Measurements from ENCODE around the gene TMEM123.
A peak's percentile ranks its signal among the peaks of the same experiment; 100 is the strongest.

TMEM123 gene

GRCh38 chr11:102465696-102466095, 13.1 kb upstream of the TMEM123 start:
- H3K9ac ChIP-seq (ENCODE audit: low read length): no peak overlapping the region
- H3K79me1 ChIP-seq (ENCODE audit: low read length): no peaks in the 10 kb centered on the region
- no peak overlapping the region for H3K56ac ChIP-seq (ENCODE audit: low read length)
- H3K79me2 ChIP-seq (ENCODE audit: control insufficient read depth, insufficient read depth, low read length): no peaks in the 10 kb centered on the region
- no peak overlapping the region for H2BK15ac ChIP-seq (replicated peaks; ENCODE audit: low read depth)
- H3K4ac ChIP-seq (ENCODE audit: low read depth, low read length): no peak overlapping the region
- H3K4me2 ChIP-seq (ENCODE audit: low read length): no peak overlapping the region
- no peaks in the 10 kb centered on the region for H3K36me3 ChIP-seq (ENCODE audit: control insufficient read depth, insufficient read depth, low read length)
- H4K5ac ChIP-seq (ENCODE audit: low read length): no peak overlapping the region
- no peak overlapping the region for H3K27ac ChIP-seq (ENCODE audit: low read depth, low read length)
- DNase-seq: no peak
- H3K23ac ChIP-seq (ENCODE audit: low read length): no peak overlapping the region
- H4K8ac ChIP-seq (ENCODE audit: low read depth, low read length): no peak overlapping the region
- H2BK120ac ChIP-seq (ENCODE audit: low read depth, low read length): no peak overlapping the region
- no peaks in the 10 kb centered on the region for H3K4me1 ChIP-seq (ENCODE audit: control insufficient read depth, low read depth, low read length)
- no CpG with 5 or more reads among the region's 1 CpG for WGBS (ENCODE audit: extremely low coverage, insufficient coverage, low lambda C conversion rate)
- no peak overlapping the region for H2AK5ac ChIP-seq (ENCODE audit: low read length)
- H2BK5ac ChIP-seq (ENCODE audit: low read length): no peak overlapping the region
- H3K4me3 ChIP-seq (ENCODE audit: low read length): no peak overlapping the region
- H3K27me3 ChIP-seq (ENCODE audit: insufficient read depth, low read length, poor library complexity): no peaks in the 10 kb centered on the region
- H3K18ac ChIP-seq (ENCODE audit: low read length): no peak overlapping the region

GRCh38 chr11:102464859-102465500, 12.4 kb upstream of the TMEM123 start:
- Histone ChIP-seq H3K9ac (ENCODE audit: low read length) (no peak overlapping the region), H3K4me2 (ENCODE audit: low read length) (no peak overlapping the region), H3K56ac (ENCODE audit: low read length) (no peak overlapping the region), H3K27me3 (ENCODE audit: insufficient read depth, low read length, poor library complexity) (no peaks in the 10 kb centered on the region), H2BK15ac (replicated peaks; ENCODE audit: low read depth) (no peak overlapping the region), H3K79me1 (ENCODE audit: low read length) (no peaks in the 10 kb centered on the region), H2AK5ac (ENCODE audit: low read length) (no peak overlapping the region), H3K36me3 (ENCODE audit: control insufficient read depth, insufficient read depth, low read length) (no peaks in the 10 kb centered on the region), H2BK5ac (ENCODE audit: low read length) (no peak overlapping the region), H3K18ac (ENCODE audit: low read length) (no peak overlapping the region), H4K5ac (ENCODE audit: low read length) (no peak overlapping the region), H3K4me1 (ENCODE audit: control insufficient read depth, low read depth, low read length) (no peaks in the 10 kb centered on the region), H3K23ac (ENCODE audit: low read length) (no peak overlapping the region), H4K8ac (ENCODE audit: low read depth, low read length) (no peak overlapping the region), H3K79me2 (ENCODE audit: control insufficient read depth, insufficient read depth, low read length) (no peaks in the 10 kb centered on the region), H3K4ac (ENCODE audit: low read depth, low read length) (no peak overlapping the region), H3K27ac (ENCODE audit: low read depth, low read length) (no peak overlapping the region), H3K4me3 (ENCODE audit: low read length) (no peak overlapping the region), H2BK120ac (ENCODE audit: low read depth, low read length) (no peak overlapping the region)
- no CpG with 5 or more reads among the region's 3 CpGs for WGBS (ENCODE audit: extremely low coverage, insufficient coverage, low lambda C conversion rate)
- no peak for DNase-seq

- H4K8ac ChIP-seq (ENCODE audit: low read depth, low read length): no peak overlapping the region
- no peak overlapping the region for H2AK5ac ChIP-seq (ENCODE audit: low read length)
- H3K4me1 ChIP-seq (ENCODE audit: control insufficient read depth, low read depth, low read length): no peaks in the 10 kb centered on the region
- H3K9ac ChIP-seq (ENCODE audit: low read length): no peak overlapping the region
- H3K27me3 ChIP-seq (ENCODE audit: insufficient read depth, low read length, poor library complexity): no peaks in the 10 kb centered on the region
- no peaks in the 10 kb centered on the region for H3K79me1 ChIP-seq (ENCODE audit: low read length)
- H2BK5ac ChIP-seq (ENCODE audit: low read length): no peak overlapping the region
- H3K27ac ChIP-seq (ENCODE audit: low read depth, low read length): no peak overlapping the region
- WGBS (ENCODE audit: extremely low coverage, insufficient coverage, low lambda C conversion rate): no CpG with 5 or more reads among the region's 9 CpGs
- no peaks in the 10 kb centered on the region for H3K79me2 ChIP-seq (ENCODE audit: control insufficient read depth, insufficient read depth, low read length)
- no peak overlapping the region for H2BK15ac ChIP-seq (replicated peaks; ENCODE audit: low read depth)
- no peak overlapping the region for H3K18ac ChIP-seq (ENCODE audit: low read length)
- DNase-seq: no peak
- no peak overlapping the region for H3K4me2 ChIP-seq (ENCODE audit: low read length)
- no peak overlapping the region for H3K4me3 ChIP-seq (ENCODE audit: low read length)
- no peak overlapping the region for H4K5ac ChIP-seq (ENCODE audit: low read length)
- no peak overlapping the region for H3K23ac ChIP-seq (ENCODE audit: low read length)
- no peak overlapping the region for H3K4ac ChIP-seq (ENCODE audit: low read depth, low read length)
- no peak overlapping the region for H3K56ac ChIP-seq (ENCODE audit: low read length)
- no peaks in the 10 kb centered on the region for H3K36me3 ChIP-seq (ENCODE audit: control insufficient read depth, insufficient read depth, low read length)
- H2BK120ac ChIP-seq (ENCODE audit: low read depth, low read length): no peak overlapping the region
Observed at GRCh38 chr11:102464037-102464436, 11.5 kb upstream of the TMEM123 start.

GRCh38 chr11:102462610-102463009, 10.0 kb upstream of the TMEM123 start:
- no peak overlapping the region for H2BK15ac ChIP-seq (replicated peaks; ENCODE audit: low read depth)
- DNase-seq: no peak
- no peak overlapping the region for H4K8ac ChIP-seq (ENCODE audit: low read depth, low read length)
- no peak overlapping the region for H3K18ac ChIP-seq (ENCODE audit: low read length)
- peak overlapping the region; percentile 82 for H2BK120ac ChIP-seq (ENCODE audit: low read depth, low read length)
- H3K4me3 ChIP-seq (ENCODE audit: low read length): no peak overlapping the region
- no peak overlapping the region for H2AK5ac ChIP-seq (ENCODE audit: low read length)
- H4K5ac ChIP-seq (ENCODE audit: low read length): no peak overlapping the region
- H3K27ac ChIP-seq (ENCODE audit: low read depth, low read length): no peak overlapping the region
- no peaks in the 10 kb centered on the region for H3K4me1 ChIP-seq (ENCODE audit: control insufficient read depth, low read depth, low read length)
- H3K4ac ChIP-seq (ENCODE audit: low read depth, low read length): no peak overlapping the region
- H3K79me1 ChIP-seq (ENCODE audit: low read length): no peaks in the 10 kb centered on the region
- no peak overlapping the region for H3K23ac ChIP-seq (ENCODE audit: low read length)
- H3K56ac ChIP-seq (ENCODE audit: low read length): no peak overlapping the region
- no peaks in the 10 kb centered on the region for H3K36me3 ChIP-seq (ENCODE audit: control insufficient read depth, insufficient read depth, low read length)
- no peak overlapping the region for H3K4me2 ChIP-seq (ENCODE audit: low read length)
- no CpG with 5 or more reads among the region's 4 CpGs for WGBS (ENCODE audit: extremely low coverage, insufficient coverage, low lambda C conversion rate)
- no peak overlapping the region for H3K9ac ChIP-seq (ENCODE audit: low read length)
- H3K27me3 ChIP-seq (ENCODE audit: insufficient read depth, low read length, poor library complexity): no peaks in the 10 kb centered on the region
- H3K79me2 ChIP-seq (ENCODE audit: control insufficient read depth, insufficient read depth, low read length): no peaks in the 10 kb centered on the region
- no peak overlapping the region for H2BK5ac ChIP-seq (ENCODE audit: low read length)

- Histone ChIP-seq H3K79me2 (ENCODE audit: control insufficient read depth, insufficient read depth, low read length) (no peaks in the 10 kb centered on the region), H3K4ac (ENCODE audit: low read depth, low read length) (no peak overlapping the region), H2BK5ac (ENCODE audit: low read length) (no peak overlapping the region), H3K27ac (ENCODE audit: low read depth, low read length) (no peak overlapping the region), H3K9ac (ENCODE audit: low read length) (no peak overlapping the region), H4K8ac (ENCODE audit: low read depth, low read length) (no peak overlapping the region), H3K79me1 (ENCODE audit: low read length) (no peaks in the 10 kb centered on the region), H2BK15ac (replicated peaks; ENCODE audit: low read depth) (no peak overlapping the region), H3K18ac (ENCODE audit: low read length) (no peak overlapping the region), H2AK5ac (ENCODE audit: low read length) (no peak overlapping the region), H2BK120ac (ENCODE audit: low read depth, low read length) (no peak overlapping the region), H3K4me2 (ENCODE audit: low read length) (no peak overlapping the region), H3K4me3 (ENCODE audit: low read length) (no peak overlapping the region), H3K23ac (ENCODE audit: low read length) (no peak overlapping the region), H3K56ac (ENCODE audit: low read length) (no peak overlapping the region), H3K27me3 (ENCODE audit: insufficient read depth, low read length, poor library complexity) (no peaks in the 10 kb centered on the region), H3K4me1 (ENCODE audit: control insufficient read depth, low read depth, low read length) (peaks cover 2% of the 10 kb centered on the region), H4K5ac (ENCODE audit: low read length) (no peak overlapping the region), H3K36me3 (ENCODE audit: control insufficient read depth, insufficient read depth, low read length) (no peaks in the 10 kb centered on the region)
- no peak for DNase-seq
Observed at GRCh38 chr11:102459393-102459792, 6.8 kb upstream of the TMEM123 start.

GRCh38 chr11:102458548-102458947, 6.0 kb upstream of the TMEM123 start:
- H2AK5ac ChIP-seq (ENCODE audit: low read length): no peak overlapping the region
- no peak overlapping the region for H4K8ac ChIP-seq (ENCODE audit: low read depth, low read length)
- H2BK120ac ChIP-seq (ENCODE audit: low read depth, low read length): no peak overlapping the region
- no peak overlapping the region for H3K23ac ChIP-seq (ENCODE audit: low read length)
- no peaks in the 10 kb centered on the region for H3K79me1 ChIP-seq (ENCODE audit: low read length)
- H4K5ac ChIP-seq (ENCODE audit: low read length): no peak overlapping the region
- H3K27ac ChIP-seq (ENCODE audit: low read depth, low read length): no peak overlapping the region
- H2BK5ac ChIP-seq (ENCODE audit: low read length): no peak overlapping the region
- no peak overlapping the region for H3K18ac ChIP-seq (ENCODE audit: low read length)
- H3K9ac ChIP-seq (ENCODE audit: low read length): no peak overlapping the region
- DNase-seq: no peak
- no peaks in the 10 kb centered on the region for H3K36me3 ChIP-seq (ENCODE audit: control insufficient read depth, insufficient read depth, low read length)
- H3K4me3 ChIP-seq (ENCODE audit: low read length): no peak overlapping the region
- H3K4me2 ChIP-seq (ENCODE audit: low read length): no peak overlapping the region
- WGBS (ENCODE audit: extremely low coverage, insufficient coverage, low lambda C conversion rate): no CpG with 5 or more reads among the region's 3 CpGs
- H3K4ac ChIP-seq (ENCODE audit: low read depth, low read length): no peak overlapping the region
- no peak overlapping the region for H3K56ac ChIP-seq (ENCODE audit: low read length)
- no peaks in the 10 kb centered on the region for H3K79me2 ChIP-seq (ENCODE audit: control insufficient read depth, insufficient read depth, low read length)
- H3K27me3 ChIP-seq (ENCODE audit: insufficient read depth, low read length, poor library complexity): no peaks in the 10 kb centered on the region
- no peak overlapping the region for H2BK15ac ChIP-seq (replicated peaks; ENCODE audit: low read depth)
- peaks cover 8% of the 10 kb centered on the region for H3K4me1 ChIP-seq (ENCODE audit: control insufficient read depth, low read depth, low read length)

Data from mesendoderm (in vitro differentiated cells).